Endothelial cell of umbilical vein (primary cell): Measurements from ENCODE around the gene PRDM2. TPM values are rescaled to one million over a fixed set of nuclear protein-coding genes. Genes with fewer than 3 reads are reported as not detected.

Experiments used
- Bru-seq: library from RNA; stranded (reverse); fragments of 400-500 nt; gene quantifications from one replicate; lab custom pipeline; 2021; lab: Mats Ljungman, UMichigan
- BruChase-seq, 2 experiments: library from RNA; stranded (reverse); fragments of 400-500 nt; gene quantifications; one replicate each; lab custom pipeline; 2021; lab: Mats Ljungman, UMichigan
- BruUV-seq: library from RNA; stranded (reverse); fragments of 400-500 nt; replicated peaks from 2 replicates; lab custom pipeline; 2021; lab: Mats Ljungman, UMichigan
- CTCF ChIA-PET: fragments of 300-600, 350-600 bp; sonication (Branson Sonifier 250); formaldehyde crosslinking; loops from one replicate; lab custom pipeline; 2021; ENCODE audit warnings: antibody characterized with exemption, inconsistent platforms; lab: Charles Lee
- POLR2A ChIA-PET: fragments of 300-600, 350-600 bp; sonication (Branson Sonifier 250); formaldehyde crosslinking; loops from one replicate; lab custom pipeline; 2021; ENCODE audit warnings: antibody characterized with exemption, inconsistent platforms; lab: Charles Lee
- DNase-seq: peaks from one replicate; pipeline ENCODE4 v3.0.0-alpha.2; 2011; ENCODE audit warnings: low read depth, low spot score
- FAIRE-seq: peaks from 2 replicates; lab custom pipeline; 2011; peaks lifted over from hg19 to GRCh38; lab: Jason Lieb, UNC
- H2AFZ ChIP-seq: 2 replicates; pipeline ENCODE4 v1.6.0; 2012; ENCODE audit warnings: low read depth, low read length, control low read depth, inconsistent platforms
- H3K27ac ChIP-seq: 2 replicates; pipeline ENCODE4 v1.5.1; 2011; ENCODE audit warnings: low read depth, mild to moderate bottlenecking, control low read depth, low read length, moderate library complexity; ENCODE audit not compliant: insufficient read depth
- H3K27me3 ChIP-seq, 2 experiments: 2 replicates each; pipeline versions ENCODE4 v1.6.0 to v1.6.1; 2011; ENCODE audit warnings: low read length in 2 of 2, mixed read lengths in 1 of 2; ENCODE audit not compliant: control insufficient read depth in 2 of 2, insufficient read depth in 2 of 2
- H3K36me3 ChIP-seq, 2 experiments: 2 replicates in 1 of 2; 3 replicates in 1 of 2; pipeline ENCODE4 v1.5.1; 2011; ENCODE audit warnings: low read length in 2 of 2, mild to moderate bottlenecking in 1 of 2, moderate library complexity in 1 of 2; ENCODE audit not compliant: control insufficient read depth in 2 of 2, insufficient read depth in 2 of 2; ENCODE audit errors: extremely low read depth in 1 of 2
- H3K4me1 ChIP-seq: 3 replicates; pipeline ENCODE4 v1.5.1; 2011; ENCODE audit warnings: mild to moderate bottlenecking, low read length; ENCODE audit not compliant: control insufficient read depth, insufficient read depth; ENCODE audit errors: extremely low read depth
- H3K4me2 ChIP-seq: 2 replicates; pipeline ENCODE4 v1.6.1; 2011; ENCODE audit warnings: low read length, control low read depth, mixed read lengths; ENCODE audit not compliant: insufficient read depth
- H3K4me3 ChIP-seq, 3 experiments: fragments of 200-600 bp in 1 of 3; sonication (generic), shearing (Covaris generic) in 1 of 3; replicated peaks in 1 of 3; 2 replicates each; pipeline ENCODE4 v1.5.1; 2011 to 2016; ENCODE audit warnings: control low read depth in 3 of 3, low read length in 3 of 3, mild to moderate bottlenecking in 2 of 3, inconsistent platforms in 1 of 3, low read depth in 1 of 3, moderate library complexity in 1 of 3; ENCODE audit not compliant: insufficient read depth in 1 of 3
- H3K79me2 ChIP-seq: 2 replicates; pipeline ENCODE4 v1.6.0; 2012; ENCODE audit warnings: low read length, inconsistent platforms; ENCODE audit not compliant: control insufficient read depth, insufficient read depth
- H3K9ac ChIP-seq: replicated peaks from 2 replicates; pipeline ENCODE3; 2011; ENCODE audit warnings: low read length, control low read depth; ENCODE audit not compliant: insufficient read depth; ENCODE audit errors: extremely low read depth
- H3K9me1 ChIP-seq: replicated peaks from 3 replicates; pipeline ENCODE4 v1.6.0; 2011; ENCODE audit warnings: mild to moderate bottlenecking, low read length; ENCODE audit not compliant: control insufficient read depth, insufficient read depth; ENCODE audit errors: extremely low read depth
- H3K9me3 ChIP-seq: replicated peaks from 2 replicates; pipeline ENCODE4 v1.5.1; 2012; ENCODE audit warnings: low read length, inconsistent platforms; ENCODE audit not compliant: control insufficient read depth, insufficient read depth
- H4K20me1 ChIP-seq: replicated peaks from 2 replicates; pipeline ENCODE3; 2011; ENCODE audit warnings: mild to moderate bottlenecking, low read length; ENCODE audit not compliant: control insufficient read depth, insufficient read depth; ENCODE audit errors: extremely low read depth
- POLR2A ChIP-seq: IDR thresholded peaks from 2 replicates; pipeline ENCODE4 v1.6.1; 2012; ENCODE audit warnings: low read depth, mild to moderate bottlenecking, control low read depth, low read length
- POLR2AphosphoS5 ChIP-seq: IDR thresholded peaks from 2 replicates; pipeline ENCODE4 v1.6.1; 2012; ENCODE audit warnings: low read depth, mild to moderate bottlenecking, control low read depth, low read length, moderate library complexity; ENCODE audit not compliant: insufficient read depth
- dilution Hi-C: fragments of 300-500 bp; cut with MboI; formaldehyde crosslinking; loops from one replicate; pipeline ENCODE4 v1.15.0; 2019; ENCODE audit warnings: low sequenced_read_pairs; ENCODE audit not compliant: extremely low pct_ligation_motif_present
- intact Hi-C: fragments of 100-400 bp; cut with micrococcal nuclease; formaldehyde crosslinking; loops from one replicate; pipeline ENCODE4 v1.10.0; 2022
- long read RNA-seq: library from polyadenylated mRNA; stranded (forward); transcript quantifications from one replicate; pipeline ENCODE4 v2.0.0, GENCODE V29; 2021
- polyA minus RNA-seq, 3 experiments: library from RNA; depleted of rRNA, polyadenylated mRNA; stranded (reverse); fragments of >200 nt; gene quantifications; 1 replicate in 1 of 3; 2 replicates in 2 of 3; pipeline ENCODE4 v1.2.3, GENCODE V29; 2011
- polyA plus RNA-seq, 4 experiments: library from polyadenylated mRNA; depleted of rRNA in 3 of 4; stranded (reverse) in 3 of 4; unstranded in 1 of 4; fragments of >200 nt; gene quantifications; 2 replicates each; pipeline versions ENCODE4 v1.2.1 to v1.2.3, GENCODE V29; 2011 to 2012; ENCODE audit warnings: missing spikeins in 1 of 4
- total RNA-seq: library from RNA; stranded (reverse); gene quantifications from 2 replicates; pipeline ENCODE4 v1.2.3, GENCODE V29; 2021

PRDM2 gene, protein sequence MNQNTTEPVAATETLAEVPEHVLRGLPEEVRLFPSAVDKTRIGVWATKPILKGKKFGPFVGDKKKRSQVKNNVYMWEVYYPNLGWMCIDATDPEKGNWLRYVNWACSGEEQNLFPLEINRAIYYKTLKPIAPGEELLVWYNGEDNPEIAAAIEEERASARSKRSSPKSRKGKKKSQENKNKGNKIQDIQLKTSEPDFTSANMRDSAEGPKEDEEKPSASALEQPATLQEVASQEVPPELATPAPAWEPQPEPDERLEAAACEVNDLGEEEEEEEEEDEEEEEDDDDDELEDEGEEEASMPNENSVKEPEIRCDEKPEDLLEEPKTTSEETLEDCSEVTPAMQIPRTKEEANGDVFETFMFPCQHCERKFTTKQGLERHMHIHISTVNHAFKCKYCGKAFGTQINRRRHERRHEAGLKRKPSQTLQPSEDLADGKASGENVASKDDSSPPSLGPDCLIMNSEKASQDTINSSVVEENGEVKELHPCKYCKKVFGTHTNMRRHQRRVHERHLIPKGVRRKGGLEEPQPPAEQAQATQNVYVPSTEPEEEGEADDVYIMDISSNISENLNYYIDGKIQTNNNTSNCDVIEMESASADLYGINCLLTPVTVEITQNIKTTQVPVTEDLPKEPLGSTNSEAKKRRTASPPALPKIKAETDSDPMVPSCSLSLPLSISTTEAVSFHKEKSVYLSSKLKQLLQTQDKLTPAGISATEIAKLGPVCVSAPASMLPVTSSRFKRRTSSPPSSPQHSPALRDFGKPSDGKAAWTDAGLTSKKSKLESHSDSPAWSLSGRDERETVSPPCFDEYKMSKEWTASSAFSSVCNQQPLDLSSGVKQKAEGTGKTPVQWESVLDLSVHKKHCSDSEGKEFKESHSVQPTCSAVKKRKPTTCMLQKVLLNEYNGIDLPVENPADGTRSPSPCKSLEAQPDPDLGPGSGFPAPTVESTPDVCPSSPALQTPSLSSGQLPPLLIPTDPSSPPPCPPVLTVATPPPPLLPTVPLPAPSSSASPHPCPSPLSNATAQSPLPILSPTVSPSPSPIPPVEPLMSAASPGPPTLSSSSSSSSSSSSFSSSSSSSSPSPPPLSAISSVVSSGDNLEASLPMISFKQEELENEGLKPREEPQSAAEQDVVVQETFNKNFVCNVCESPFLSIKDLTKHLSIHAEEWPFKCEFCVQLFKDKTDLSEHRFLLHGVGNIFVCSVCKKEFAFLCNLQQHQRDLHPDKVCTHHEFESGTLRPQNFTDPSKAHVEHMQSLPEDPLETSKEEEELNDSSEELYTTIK (N-terminal part only)
- total RNA-seq, result 35.7 and 36.6 TPM in 2 replicates
- polyA plus RNA-seq, result 8.9 and 11.3 TPM in 2 replicates
- polyA plus RNA-seq (2011; cell fraction: cytosol; rRNA removed), result 9.8 and 10.1 TPM in 2 replicates
- 28.0 and 31.3 TPM in 2 replicates for polyA plus RNA-seq (2011; cell fraction: nucleus; rRNA removed)
- polyA plus RNA-seq (2012), result 13.7 and 14.3 TPM in 2 replicates
- 18.7 and 25.9 TPM in 2 replicates for polyA minus RNA-seq
- 5.0 TPM for polyA minus RNA-seq (2011; cell fraction: cytosol; rRNA and poly(A)+ RNA removed)
- 29.6 and 31.3 TPM in 2 replicates for polyA minus RNA-seq (2011; cell fraction: nucleus; rRNA and poly(A)+ RNA removed)
- Bru-seq, nascent RNA, result percentile 81 among the genes with signal in this experiment
- percentile 73 among the genes with signal in this experiment for BruChase-seq, experiment 1, labeled RNA remaining after a 6-hour chase
- percentile 81 among the genes with signal in this experiment for BruChase-seq, experiment 2, labeled RNA remaining after a 2-hour chase
- long read RNA-seq, full-length matches to known transcripts, result 4 of 15 reads
- long read RNA-seq, partial matches to known transcripts, result 8 of 15 reads
- long read RNA-seq, other reads (novel, unspliced or antisense), result 3 of 15 reads

DNA sequence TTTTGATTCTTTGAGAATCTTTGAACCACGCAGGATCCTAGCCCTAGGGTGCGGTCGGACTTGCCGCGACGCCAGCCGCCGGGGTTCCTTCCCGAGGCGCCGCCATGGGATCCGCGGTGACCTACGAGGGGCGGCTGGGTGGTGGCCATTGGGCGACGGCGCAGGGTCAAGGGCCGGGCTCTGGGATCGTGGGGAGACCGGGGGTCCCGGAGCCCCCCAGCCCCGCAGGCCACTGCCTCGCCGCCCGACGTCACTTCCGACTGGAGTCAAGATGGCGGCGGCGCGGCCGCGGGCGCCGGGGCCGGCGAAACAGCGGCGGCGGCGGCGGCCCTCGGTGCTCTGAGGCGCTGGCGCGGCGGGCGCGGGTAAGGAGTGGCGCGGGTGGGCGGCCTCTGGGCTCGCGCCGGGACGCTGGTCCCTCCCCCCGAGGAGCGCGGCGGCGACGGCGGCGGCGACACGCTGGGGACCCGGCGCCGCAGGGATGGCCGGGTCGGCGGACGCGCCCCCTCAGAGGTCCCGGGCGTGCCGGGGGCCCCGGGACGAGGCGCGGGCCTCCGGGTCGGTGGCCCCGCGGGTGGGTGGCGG, at the start of gene PRDM2:
Gene PRDM2, plus strand, starts transcription at position 253 of the 585 bp plus-strand sequence. CDS start 15,418 bp downstream, outside the sequence.
- FAIRE-seq (no peak), DNase-seq (peak; percentile 57)
- BruUV-seq, result no TSS peak

More for the DNA sequence above, at the start of gene PRDM2:
- peak within 1 kb of the TSS; percentile 59 to 89 (median 70) for H3K4me3 ChIP-seq
- no peaks in the 10 kb centered on the region for H3K9me3 ChIP-seq
- H3K79me2 ChIP-seq, result peaks cover 2% of the 10 kb centered on the region
- intact Hi-C loops, result loop anchor here (1.0 kb wide), 1 partner anchor 49 kb away; no protein-coding TSS in a partner anchor
- no peaks in the 10 kb centered on the region for H3K36me3 ChIP-seq
- H3K9ac ChIP-seq, result peak within 1 kb of the TSS; percentile 80
- POLR2A ChIA-PET, result no interaction called here
- H4K20me1 ChIP-seq, result no peaks in the 10 kb centered on the region
- TF ChIP-seq POLR2AphosphoS5 (no peak), POLR2A (peak; percentile 46)
- CTCF ChIA-PET, result interaction anchor here (1.0 kb wide), 1 partner anchor 49 kb away, joined by 3 read pairs; no protein-coding TSS in a partner anchor
- no peaks in the 10 kb centered on the region for H3K9me1 ChIP-seq
- H3K4me1 ChIP-seq, result no peaks in the 10 kb centered on the region
- H3K27me3 ChIP-seq, result peaks cover 0 to 2% of the 10 kb centered on the region in 2 experiments
- dilution Hi-C loops, result no loop called here
- peak within 1 kb of the TSS; percentile 99 for H2AFZ ChIP-seq
- peak within 1 kb of the TSS; percentile 65 for H3K27ac ChIP-seq
- peak within 1 kb of the TSS; percentile 66 for H3K4me2 ChIP-seq
